ENCODE data around the gene C20orf141. TPM values are rescaled to one million over a fixed set of nuclear protein-coding genes. Genes with fewer than 3 reads are reported as not detected.

C20orf141 gene
- total RNA-seq, 4 donors from 2014 or later, result not detected

DNA sequence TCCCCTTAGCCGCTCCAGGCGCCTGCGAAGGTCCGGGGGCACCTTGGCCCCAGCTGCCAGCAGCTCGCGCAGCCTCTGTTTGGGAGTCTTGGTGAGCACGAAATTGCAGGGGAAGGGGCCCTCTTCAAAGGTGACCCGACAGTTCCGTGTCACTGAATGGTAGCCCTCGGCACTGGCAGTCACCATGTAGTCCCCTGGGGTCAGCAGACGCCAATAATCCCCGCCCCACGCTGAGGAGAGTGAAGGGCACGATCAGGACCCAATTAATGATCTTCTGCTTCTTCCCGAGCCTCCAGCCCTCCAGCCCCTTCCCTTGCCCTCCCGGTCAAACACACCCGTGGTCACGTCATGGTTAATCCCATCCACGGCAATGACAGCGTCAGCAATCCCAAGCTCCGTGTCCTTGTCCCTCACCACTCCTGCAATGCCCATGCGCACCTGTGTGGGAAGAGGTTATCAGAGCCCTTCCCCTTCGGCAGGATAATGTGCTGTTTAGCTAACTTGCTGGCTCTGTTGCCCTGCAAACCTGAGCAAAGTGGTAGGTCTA, 20.5 kb upstream of the C20orf141 start:
- WGBS, 2 donors, result 82 to 87% methylated on average over 21 to 23 of the region's 23 CpGs
- intact Hi-C loops (cut with DNase I; ENCODE audit: low total_unique reads), result no loop called here
- no peak overlapping the region for H3K4me3 ChIP-seq (ENCODE audit: low read depth, poor library complexity, severe bottlenecking)
- DNase-seq (ENCODE audit: low spot score in 2 of 2), result peak in 1 of 2 donors; percentile 60
- TF ChIP-seq POLR2A (IDR thresholded peaks at IDR 0.05), result no peak
- TF ChIP-seq, protein P1, sequence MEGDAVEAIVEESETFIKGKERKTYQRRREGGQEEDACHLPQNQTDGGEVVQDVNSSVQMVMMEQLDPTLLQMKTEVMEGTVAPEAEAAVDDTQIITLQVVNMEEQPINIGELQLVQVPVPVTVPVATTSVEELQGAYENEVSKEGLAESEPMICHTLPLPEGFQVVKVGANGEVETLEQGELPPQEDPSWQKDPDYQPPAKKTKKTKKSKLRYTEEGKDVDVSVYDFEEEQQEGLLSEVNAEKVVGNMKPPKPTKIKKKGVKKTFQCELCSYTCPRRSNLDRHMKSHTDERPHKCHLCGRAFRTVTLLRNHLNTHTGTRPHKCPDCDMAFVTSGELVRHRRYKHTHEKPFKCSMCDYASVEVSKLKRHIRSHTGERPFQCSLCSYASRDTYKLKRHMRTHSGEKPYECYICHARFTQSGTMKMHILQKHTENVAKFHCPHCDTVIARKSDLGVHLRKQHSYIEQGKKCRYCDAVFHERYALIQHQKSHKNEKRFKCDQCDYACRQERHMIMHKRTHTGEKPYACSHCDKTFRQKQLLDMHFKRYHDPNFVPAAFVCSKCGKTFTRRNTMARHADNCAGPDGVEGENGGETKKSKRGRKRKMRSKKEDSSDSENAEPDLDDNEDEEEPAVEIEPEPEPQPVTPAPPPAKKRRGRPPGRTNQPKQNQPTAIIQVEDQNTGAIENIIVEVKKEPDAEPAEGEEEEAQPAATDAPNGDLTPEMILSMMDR (IDR thresholded peaks at IDR 0.05), result no peak

DNA sequence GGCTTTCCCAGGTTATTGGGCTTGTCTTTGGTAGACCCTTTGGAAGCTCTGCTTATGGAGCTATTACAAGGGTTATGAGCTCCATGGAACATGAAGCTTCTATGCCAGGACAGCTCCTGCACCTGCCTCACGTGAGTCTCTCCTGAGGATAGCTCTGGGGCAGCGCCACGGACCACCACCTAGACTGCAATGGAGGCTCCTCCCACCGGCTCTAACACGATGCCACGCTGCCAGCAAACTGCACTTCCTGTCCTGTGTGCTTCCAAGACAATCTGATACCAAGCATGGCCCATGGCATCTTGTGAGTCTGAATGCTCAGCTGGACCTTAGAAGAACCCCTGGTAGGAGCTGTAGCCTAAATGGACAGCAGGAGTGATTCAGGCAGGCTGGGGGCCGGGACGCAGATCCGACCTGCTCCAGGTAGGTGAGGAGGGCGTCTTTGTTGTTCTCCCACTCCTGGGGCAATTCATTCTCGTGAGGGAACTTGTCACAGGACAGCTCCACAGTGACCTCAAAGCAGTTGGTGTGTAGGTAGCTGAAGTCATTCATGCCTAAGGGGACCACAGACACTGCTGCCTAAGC, 19.8 kb upstream of the C20orf141 start:
- intact Hi-C loops (cut with DNase I; ENCODE audit: low total_unique reads), result no loop called here
- TF ChIP-seq, protein P1 (IDR thresholded peaks at IDR 0.05), result no peak
- TF ChIP-seq POLR2A (IDR thresholded peaks at IDR 0.05), result no peak
- DNase-seq (ENCODE audit: low spot score in 2 of 2), result peak in 1 of 2 donors; percentile 68
- WGBS, 2 donors, result 74 to 78% methylated on average over 11 of the region's 11 CpGs
- no peak overlapping the region for H3K4me3 ChIP-seq (ENCODE audit: low read depth, poor library complexity, severe bottlenecking)

DNA sequence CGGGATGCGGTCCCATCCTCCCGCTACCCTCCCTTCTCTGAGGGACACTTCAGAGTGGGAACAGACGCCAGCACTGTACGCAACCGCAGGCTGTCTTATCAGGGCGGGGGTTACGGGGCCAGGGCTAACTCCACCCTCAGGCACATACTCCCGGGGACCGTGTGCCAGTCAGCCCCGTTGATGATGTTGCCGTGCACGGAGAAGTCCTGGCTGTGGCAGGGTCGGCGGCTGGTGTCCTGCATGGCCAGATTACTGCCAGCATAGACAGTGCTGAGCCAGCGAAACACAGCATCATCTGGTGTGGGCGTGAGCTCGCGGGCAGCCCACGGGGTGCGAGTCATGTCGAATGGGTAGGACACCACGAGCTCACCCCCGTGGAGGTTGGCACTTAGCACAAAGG, 19.3 kb upstream of the C20orf141 start:
- no peak for TF ChIP-seq POLR2A (IDR thresholded peaks at IDR 0.05)
- TF ChIP-seq, protein P1 (IDR thresholded peaks at IDR 0.05), result no peak
- peak in 1 of 2 donors; percentile 77 for DNase-seq (ENCODE audit: low spot score in 2 of 2)
- intact Hi-C loops (cut with DNase I; ENCODE audit: low total_unique reads), result no loop called here
- no peak overlapping the region for H3K4me3 ChIP-seq (ENCODE audit: low read depth, poor library complexity, severe bottlenecking)
- WGBS, 2 donors, result 82 to 85% methylated on average over 19 to 24 of the region's 24 CpGs

DNA sequence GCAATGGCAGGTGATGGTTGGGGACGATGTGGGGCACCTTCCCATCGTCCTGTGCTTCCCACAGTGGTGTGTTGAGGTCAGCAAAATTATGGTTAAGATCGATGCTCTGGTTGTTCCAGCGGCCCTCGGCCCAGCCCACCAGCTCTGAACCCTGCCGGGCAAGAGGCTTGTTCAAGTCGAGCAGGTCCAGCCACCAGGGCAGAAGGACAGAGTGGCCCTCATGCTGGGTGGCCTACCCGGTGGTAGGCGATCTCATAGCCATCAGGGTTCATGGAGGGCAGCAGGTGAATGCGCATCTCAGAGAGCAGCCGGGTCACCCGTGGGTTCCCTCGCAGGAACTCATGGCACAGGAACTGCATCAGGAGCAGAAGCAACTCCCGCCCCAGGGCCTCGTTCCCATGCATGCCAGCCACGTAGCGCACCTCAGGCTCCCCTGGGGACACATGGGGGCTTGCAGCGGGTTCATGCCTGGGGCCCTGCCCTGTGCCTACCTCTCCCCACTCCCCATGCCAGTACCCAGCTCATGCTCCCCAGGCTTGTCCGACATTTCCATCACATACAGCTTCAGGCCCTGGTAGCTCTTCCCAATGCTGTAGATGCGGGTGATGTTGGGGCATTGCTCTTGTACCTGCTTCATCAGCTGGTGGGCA, 18.7 kb upstream of the C20orf141 start:
- TF ChIP-seq, protein P1 (IDR thresholded peaks at IDR 0.05), result no peak
- TF ChIP-seq POLR2A (IDR thresholded peaks at IDR 0.05), result no peak
- no peak overlapping the region for H3K4me3 ChIP-seq (ENCODE audit: low read depth, poor library complexity, severe bottlenecking)
- WGBS, 2 donors, result 90% methylated on average over 20 of the region's 20 CpGs
- DNase-seq (ENCODE audit: low spot score in 2 of 2), result peak in 1 of 2 donors; percentile 48
- intact Hi-C loops (cut with DNase I; ENCODE audit: low total_unique reads), result no loop called here

DNA sequence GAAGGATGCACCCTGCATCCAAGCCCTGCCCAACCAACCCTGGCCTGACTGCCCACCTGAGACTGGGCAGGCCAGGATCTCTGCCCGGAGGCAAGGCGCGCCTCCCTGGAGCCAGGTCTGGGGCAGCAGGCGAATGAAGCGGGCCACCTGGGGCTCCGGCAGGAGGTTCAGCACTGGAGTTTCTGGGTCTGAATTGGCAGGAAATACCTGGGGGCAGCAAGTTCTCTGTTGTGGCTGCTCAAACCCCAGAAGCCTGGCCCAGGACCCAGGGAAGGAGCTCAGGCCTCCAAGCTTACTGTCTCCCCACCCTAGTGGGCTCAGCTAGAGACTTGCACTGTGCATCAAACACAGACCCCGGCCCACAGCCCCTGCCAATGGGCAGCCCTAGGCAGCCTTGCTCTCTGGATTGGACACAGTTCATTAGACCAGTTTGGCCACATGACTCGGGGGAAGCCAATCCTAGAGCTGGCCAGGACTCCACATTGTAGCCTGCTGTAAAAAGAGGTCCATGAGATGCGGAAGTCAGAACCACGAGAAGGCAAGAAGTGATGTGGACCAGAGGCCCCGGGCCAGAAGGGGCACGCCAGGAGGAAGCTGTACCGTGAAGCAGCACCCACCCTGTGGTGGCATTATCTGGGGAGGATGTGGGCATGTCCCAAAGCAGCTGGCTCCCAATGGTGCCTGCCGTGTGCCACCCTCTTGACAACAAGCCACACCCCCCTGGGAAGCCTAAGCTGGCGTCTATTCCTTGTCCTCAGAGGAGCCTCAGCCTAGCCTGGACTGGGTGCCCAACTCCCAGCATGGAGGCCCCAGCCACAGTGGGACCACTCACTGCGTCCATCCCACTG, 17.4 kb upstream of the C20orf141 start:
- intact Hi-C loops (cut with DNase I; ENCODE audit: low total_unique reads), result no loop called here
- TF ChIP-seq, protein P1 (IDR thresholded peaks at IDR 0.05), result no peak
- no peak for TF ChIP-seq POLR2A (IDR thresholded peaks at IDR 0.05)
- no peak overlapping the region for H3K4me3 ChIP-seq (ENCODE audit: low read depth, poor library complexity, severe bottlenecking)
- WGBS, 2 donors, result 83 to 90% methylated on average over 15 to 16 of the region's 16 CpGs
- DNase-seq (ENCODE audit: low spot score in 2 of 2), result peak in 1 of 2 donors; percentile 62

Data from lower leg skin (tissue), 4 donors.